ENCODE measurements around the gene ARL5A.
A peak's percentile ranks its signal among the peaks of the same experiment; 100 is the strongest.

ARL5A gene

DNA sequence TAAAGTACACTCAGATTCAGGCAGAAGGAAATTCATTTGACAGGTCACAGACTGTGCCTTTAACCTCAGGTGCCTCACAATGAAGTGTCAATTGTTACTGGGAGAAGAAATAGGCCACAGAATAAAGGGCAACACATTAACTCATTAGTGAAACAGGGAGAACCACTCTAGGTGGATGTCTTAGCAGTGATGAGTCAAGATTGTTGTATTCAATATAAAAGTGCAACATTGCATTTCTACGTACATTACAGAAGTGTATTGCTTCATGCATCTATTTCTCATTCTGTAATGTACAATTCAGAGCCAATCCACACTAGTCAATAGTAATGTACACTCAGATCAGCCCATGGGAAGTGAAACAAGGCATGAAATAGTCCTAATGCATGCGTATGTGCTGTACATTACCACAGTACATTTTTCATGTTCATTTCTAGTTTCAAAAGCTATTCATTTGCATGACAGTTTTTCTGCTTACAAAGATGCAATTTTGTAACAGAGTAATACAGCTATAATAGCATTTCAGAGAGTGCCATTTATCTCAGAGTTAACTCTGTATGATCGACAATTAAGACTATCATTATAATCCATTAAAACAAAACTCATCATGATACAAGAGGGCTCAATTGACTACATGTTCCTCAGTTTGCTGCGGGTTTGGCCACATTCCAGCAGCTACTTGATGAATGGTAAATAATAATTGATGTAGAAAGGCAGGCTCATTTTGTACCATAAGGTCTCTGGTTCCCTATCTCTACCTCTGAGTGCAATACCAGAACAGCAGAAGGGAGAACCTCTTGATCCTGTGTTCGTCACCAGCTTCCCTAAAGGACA is 12.2 kb upstream of the ARL5A start:
- DNase-seq (ENCODE audit: low spot score), result no peak

- no peak for DNase-seq (ENCODE audit: low spot score)
Observed at GRCh38 chr2:151837926-151838325, 9.7 kb upstream of the ARL5A start.

- DNase-seq (ENCODE audit: low spot score), result no peak
Observed at GRCh38 chr2:151833984-151834383, 5.8 kb upstream of the ARL5A start.

DNA sequence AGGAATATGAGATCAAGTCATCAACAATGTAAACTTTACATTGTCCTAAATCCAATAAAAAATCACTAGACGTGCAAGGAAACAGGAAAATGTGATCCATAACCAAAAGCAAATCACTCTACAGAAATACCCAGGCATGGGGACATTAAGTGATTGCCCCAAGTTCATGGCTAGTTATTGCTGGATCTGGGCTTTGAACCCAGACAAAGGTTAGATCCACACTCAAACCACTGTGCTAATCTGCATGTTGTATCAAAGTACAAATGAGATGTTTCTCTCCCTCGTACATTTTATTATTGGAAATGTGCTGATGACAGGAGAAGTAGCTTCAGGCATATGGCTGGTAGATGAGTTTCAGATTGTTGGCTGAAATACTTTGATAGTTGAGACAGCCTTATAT is 2.7 kb upstream of the ARL5A start:
- no peak for DNase-seq (ENCODE audit: low spot score)

- DNase-seq (ENCODE audit: low spot score), result no peak
Observed at GRCh38 chr2:151828890-151829324, 686 bp upstream of the ARL5A start.

- peak; percentile 42 for DNase-seq (ENCODE audit: low spot score)
Observed at GRCh38 chr2:151827564-151828142, 568 bp downstream of the ARL5A start.

- no peak for DNase-seq (ENCODE audit: low spot score)
Observed at GRCh38 chr2:151826737-151827157, 1.5 kb downstream of the ARL5A start.

- no peak for DNase-seq (ENCODE audit: low spot score)
Observed at GRCh38 chr2:151824886-151825285, 3.3 kb downstream of the ARL5A start.

DNA sequence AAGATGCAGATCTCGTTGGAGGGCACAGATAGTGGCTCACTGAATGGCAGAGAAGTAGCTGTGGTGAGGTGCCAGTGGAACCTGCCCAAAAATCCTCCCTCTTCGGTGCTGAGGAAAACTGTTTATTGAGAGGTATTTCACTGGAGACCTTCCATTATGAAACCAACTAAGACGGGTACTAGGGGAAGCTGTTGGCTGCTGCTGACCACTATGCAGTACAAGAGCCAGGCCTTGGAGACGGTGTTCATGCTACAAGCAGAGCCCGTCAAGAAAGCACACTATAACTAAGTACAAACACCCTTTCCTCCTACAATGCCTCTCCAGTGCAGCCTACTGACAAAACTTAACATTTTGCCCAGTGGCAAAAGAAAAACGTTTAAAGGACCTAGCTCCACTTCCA is 4.6 kb downstream of the ARL5A start:
- DNase-seq (ENCODE audit: low spot score), result peak; percentile 33

DNA sequence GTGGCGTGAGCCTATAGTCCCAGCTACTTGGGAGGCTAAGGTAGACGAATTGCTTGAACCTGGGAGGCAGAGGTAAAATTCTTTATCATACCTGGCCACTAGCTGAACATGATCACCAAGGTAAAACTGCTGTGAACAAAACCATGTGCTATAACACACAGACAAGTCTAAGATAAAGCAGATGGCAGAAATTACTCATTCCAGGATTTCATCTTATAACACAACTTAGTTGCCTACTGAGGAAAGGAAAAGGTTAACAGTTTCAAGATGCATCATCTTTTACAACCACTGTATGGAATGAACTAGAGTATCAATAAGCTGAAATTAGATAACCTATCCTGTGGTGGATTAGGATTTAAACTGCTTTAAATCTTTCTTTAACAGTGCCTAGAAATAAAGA is 8.3 kb downstream of the ARL5A start:
- no peak for DNase-seq (ENCODE audit: low spot score)

- DNase-seq (ENCODE audit: low spot score), result no peak
Observed at GRCh38 chr2:151817929-151818328, 10.3 kb downstream of the ARL5A start.

DNA sequence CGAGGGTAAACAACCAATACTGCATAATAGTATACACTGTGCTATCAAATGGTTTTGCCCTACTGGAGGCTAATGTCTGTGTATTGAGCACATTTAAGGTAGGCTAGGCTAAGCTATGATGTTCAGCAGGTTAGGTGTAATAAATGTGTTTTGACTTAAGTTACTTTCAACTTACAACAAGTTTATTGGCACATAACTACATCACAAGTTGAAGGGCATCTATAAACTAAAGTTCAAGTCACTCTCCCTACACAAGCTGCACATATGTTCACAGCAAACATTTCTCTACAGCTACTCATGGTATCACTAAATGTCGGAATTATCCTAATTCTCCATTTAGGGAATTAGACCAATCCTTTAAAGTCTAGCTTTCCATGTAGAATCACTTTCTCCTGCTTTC is 11.4 kb downstream of the ARL5A start:
- DNase-seq (ENCODE audit: low spot score), result no peak

DNA sequence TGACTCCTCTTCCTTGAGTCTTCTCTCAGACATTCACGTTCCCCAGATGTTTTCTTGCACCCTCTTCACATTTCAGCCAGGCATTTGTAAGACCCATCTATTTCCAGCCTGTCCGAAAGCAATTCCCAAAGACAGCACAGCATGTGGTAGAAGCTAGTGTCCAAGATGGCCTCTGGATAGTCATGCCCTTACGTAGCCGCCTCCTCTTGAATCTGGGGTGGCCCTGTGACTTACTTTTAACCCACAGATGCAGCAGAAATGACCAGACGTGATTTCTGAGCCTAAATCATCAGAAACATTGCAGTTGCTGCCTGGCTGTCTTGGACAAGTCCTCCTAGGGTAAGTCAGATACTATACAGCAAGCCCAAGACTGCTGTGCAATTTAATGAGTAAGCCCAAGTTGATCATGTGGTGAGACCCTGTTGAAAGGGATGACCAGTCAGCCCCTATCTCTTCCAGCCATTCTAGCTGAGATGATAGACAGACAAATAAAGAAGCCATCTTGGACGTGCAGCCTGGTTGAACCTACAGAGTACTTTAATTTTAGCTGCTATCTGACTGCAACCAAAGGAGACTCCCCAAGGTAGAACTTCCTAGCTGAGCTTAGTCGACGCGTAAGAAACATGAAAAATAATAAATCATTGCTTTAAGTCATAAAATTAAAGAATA is 12.3 kb downstream of the ARL5A start:
- no peak for DNase-seq (ENCODE audit: low spot score)

GRCh38 chr2:151810489-151810888 is 17.7 kb downstream of the ARL5A start:
- no peak for DNase-seq (ENCODE audit: low spot score)

DNA sequence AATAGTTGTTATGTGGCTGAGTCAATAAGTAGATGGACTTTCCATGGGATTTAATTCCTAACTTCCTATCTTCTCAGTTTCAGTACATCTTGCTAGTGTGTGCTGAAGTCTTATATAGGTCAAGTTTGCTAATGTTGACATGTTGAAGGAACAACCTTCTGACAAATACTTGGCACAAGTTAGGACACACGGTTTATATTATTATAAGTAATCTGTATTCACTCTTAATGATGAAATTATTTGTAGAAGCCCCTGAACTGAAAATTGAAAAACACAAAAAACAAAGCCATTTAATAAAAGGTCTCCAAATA is 19.2 kb downstream of the ARL5A start:
- no peak for DNase-seq (ENCODE audit: low spot score)

DNA sequence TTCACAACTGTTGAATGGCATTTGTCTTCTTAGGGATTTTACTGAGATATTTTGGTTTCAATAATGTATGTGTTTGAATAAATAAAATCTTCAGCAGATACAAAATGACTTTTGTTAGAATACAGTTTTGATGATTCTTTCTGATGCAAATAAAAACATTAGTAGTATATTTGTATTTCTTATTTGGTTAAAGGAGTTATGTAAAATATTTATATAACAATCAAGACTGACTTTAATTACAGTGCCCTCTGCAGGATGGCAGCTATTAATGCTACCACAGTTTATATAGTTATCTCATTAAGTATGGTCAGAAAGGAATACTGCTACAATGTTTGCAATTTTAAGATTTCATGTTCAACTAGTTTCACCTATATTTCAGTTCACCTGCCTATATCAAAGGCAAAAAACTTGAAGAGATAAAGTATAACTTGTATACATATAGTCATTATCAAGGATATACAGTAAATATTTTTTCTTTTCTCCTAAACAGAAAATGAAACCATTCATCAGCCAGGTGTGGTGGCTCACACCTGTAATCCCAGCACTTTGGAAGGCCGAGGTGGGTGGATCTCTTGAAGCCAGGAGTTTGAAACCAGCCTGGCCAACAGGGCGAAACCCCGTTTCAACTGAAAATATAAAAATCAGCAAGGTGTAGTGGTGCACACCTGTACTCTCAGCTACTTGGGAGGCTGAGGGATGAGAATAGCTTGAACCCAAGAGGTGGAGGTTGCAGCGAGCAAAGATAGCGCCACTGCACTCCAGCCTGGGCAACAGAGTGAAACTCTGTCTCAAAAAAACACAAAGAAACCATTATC is 19.8 kb downstream of the ARL5A start:
- DNase-seq (ENCODE audit: low spot score), result peak; percentile 17

- DNase-seq (ENCODE audit: low spot score), result no peak
Observed at GRCh38 chr2:151805961-151806360, 22.3 kb downstream of the ARL5A start.

DNA sequence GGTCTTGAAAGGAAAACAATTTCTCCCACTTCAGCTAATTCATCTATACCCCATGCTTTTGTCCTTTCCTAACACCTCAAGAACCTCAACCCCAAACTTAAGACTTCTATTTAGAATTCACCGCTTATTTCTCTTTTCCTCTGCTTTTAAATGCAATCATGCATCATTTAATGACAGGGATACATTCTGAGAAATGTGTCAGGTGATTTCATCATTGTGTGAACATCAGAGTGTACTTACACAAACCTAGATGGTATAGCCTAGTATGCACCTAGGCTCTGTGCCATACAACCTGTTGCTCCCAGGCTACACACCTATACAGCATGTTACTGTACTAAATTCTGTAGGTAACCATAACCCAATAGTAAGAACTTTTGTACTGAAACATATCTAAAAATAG is 22.9 kb downstream of the ARL5A start:
- DNase-seq (ENCODE audit: low spot score), result no peak

GRCh38 chr2:151803811-151804210 is 24.4 kb downstream of the ARL5A start:
- no peak for DNase-seq (ENCODE audit: low spot score)

- no peak for DNase-seq (ENCODE audit: low spot score)
Observed at GRCh38 chr2:151802315-151802714, 25.9 kb downstream of the ARL5A start.

GRCh38 chr2:151799886-151800292 is 28.3 kb downstream of the ARL5A start:
- no peak for DNase-seq (ENCODE audit: low spot score)

GRCh38 chr2:151796774-151797173 is 31.4 kb downstream of the ARL5A start:
- DNase-seq (ENCODE audit: low spot score), result no peak

Data from Ammon's horn (tissue), 1 donor.